Measurements from ENCODE around the gene TRPV4. TPM values are rescaled to one million over a fixed set of nuclear protein-coding genes. Genes with fewer than 3 reads are reported as not detected.

TRPV4 gene
- total RNA-seq, 1 donor from 2014 or later = 2.1 TPM

- no peaks in the 10 kb centered on the region for H3K36me3 Mint-ChIP-seq
- H3K9me3 Mint-ChIP-seq = no peaks in the 10 kb centered on the region
- H3K4me1 Mint-ChIP-seq (ENCODE audit: unreplicated experiment) = peaks cover 47% of the 10 kb centered on the region
- TF ChIP-seq CTCF (conservative IDR thresholded peaks at IDR 0.05) = no peak
- peaks cover 27% of the 10 kb centered on the region for H3K27me3 Mint-ChIP-seq
- DNase-seq (ENCODE audit: extremely low spot score, unreplicated experiment) = no peak
- no peak overlapping the region for H3K27ac Mint-ChIP-seq
- no peak overlapping the region for H3K4me3 Mint-ChIP-seq
Measured at GRCh38 chr12:109738878-109739665, 94.1 kb downstream of the TRPV4 start.

GRCh38 chr12:109738209-109738608 lies 95.0 kb downstream of the TRPV4 start:
- Mint-ChIP-seq H3K27me3 (peaks cover 29% of the 10 kb centered on the region), H3K4me3 (no peak overlapping the region), H3K27ac (no peak overlapping the region), H3K36me3 (no peaks in the 10 kb centered on the region), H3K9me3 (no peaks in the 10 kb centered on the region), H3K4me1 (ENCODE audit: unreplicated experiment) (peaks cover 48% of the 10 kb centered on the region)
- TF ChIP-seq CTCF (conservative IDR thresholded peaks at IDR 0.05) = no peak
- DNase-seq (ENCODE audit: extremely low spot score, unreplicated experiment) = no peak

GRCh38 chr12:109737631-109738030 lies 95.6 kb downstream of the TRPV4 start:
- TF ChIP-seq CTCF (conservative IDR thresholded peaks at IDR 0.05) = no peak
- peaks cover 33% of the 10 kb centered on the region for H3K27me3 Mint-ChIP-seq
- no peak for DNase-seq (ENCODE audit: extremely low spot score, unreplicated experiment)
- peaks cover 45% of the 10 kb centered on the region for H3K4me1 Mint-ChIP-seq (ENCODE audit: unreplicated experiment)
- peak overlapping the region; percentile 41 for H3K4me3 Mint-ChIP-seq
- H3K36me3 Mint-ChIP-seq = no peaks in the 10 kb centered on the region
- no peaks in the 10 kb centered on the region for H3K9me3 Mint-ChIP-seq
- H3K27ac Mint-ChIP-seq = peak overlapping the region; percentile 31

- no peak for DNase-seq (ENCODE audit: extremely low spot score, unreplicated experiment)
- TF ChIP-seq CTCF (conservative IDR thresholded peaks at IDR 0.05) = no peak
- H3K9me3 Mint-ChIP-seq = no peaks in the 10 kb centered on the region
- H3K36me3 Mint-ChIP-seq = no peaks in the 10 kb centered on the region
- H3K27ac Mint-ChIP-seq = no peak overlapping the region
- H3K27me3 Mint-ChIP-seq = peaks cover 34% of the 10 kb centered on the region
- peaks cover 40% of the 10 kb centered on the region for H3K4me1 Mint-ChIP-seq (ENCODE audit: unreplicated experiment)
- H3K4me3 Mint-ChIP-seq = no peak overlapping the region
Measured at GRCh38 chr12:109737126-109737525, 96.1 kb downstream of the TRPV4 start.

GRCh38 chr12:109736552-109737108 lies 96.6 kb downstream of the TRPV4 start:
- no peaks in the 10 kb centered on the region for H3K36me3 Mint-ChIP-seq
- H3K9me3 Mint-ChIP-seq = no peaks in the 10 kb centered on the region
- H3K4me1 Mint-ChIP-seq (ENCODE audit: unreplicated experiment) = peaks cover 39% of the 10 kb centered on the region
- no peak overlapping the region for H3K4me3 Mint-ChIP-seq
- no peak for DNase-seq (ENCODE audit: extremely low spot score, unreplicated experiment)
- peaks cover 34% of the 10 kb centered on the region for H3K27me3 Mint-ChIP-seq
- peak overlapping the region; percentile 76 for H3K27ac Mint-ChIP-seq
- no peak for TF ChIP-seq CTCF (conservative IDR thresholded peaks at IDR 0.05)
